GM12864 (cell line): Measurements from ENCODE around the gene DENND1A.

Experiments
- DNase-seq: peaks from one replicate; pipeline ENCODE4 v3.0.0-alpha.2; 2011; ENCODE audit warnings: low read depth
- H3K4me3 ChIP-seq: 2 replicates; pipeline ENCODE4 v1.5.1; 2011; ENCODE audit warnings: mild to moderate bottlenecking, low read depth, low read length, control low read depth
- CTCF ChIP-seq: IDR thresholded peaks from 2 replicates; pipeline ENCODE4 v1.5.1; 2011; ENCODE audit warnings: low read depth, mild to moderate bottlenecking, moderate library complexity, low read length, control low read depth, inconsistent platforms; ENCODE audit errors: missing control alignments

Gene DENND1A

DNA sequence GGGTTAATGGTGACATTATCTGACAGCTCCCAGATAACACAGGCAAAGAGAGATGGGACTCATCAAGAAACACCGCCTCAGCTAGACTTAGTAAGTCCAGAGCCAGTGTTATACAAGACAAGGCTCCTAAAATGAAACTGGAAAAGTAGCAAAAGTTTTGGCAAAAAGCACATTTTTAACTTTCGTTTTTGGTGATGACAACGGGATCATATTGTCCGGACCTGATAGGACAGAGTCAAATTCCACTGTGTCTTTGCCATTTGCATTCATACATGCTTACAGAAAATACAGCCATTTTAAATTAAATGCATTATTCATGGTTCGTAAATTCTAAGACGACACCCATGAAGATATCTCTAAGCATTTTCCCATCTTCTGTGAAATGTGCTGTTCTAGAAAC is 421.9 kb downstream of the DENND1A start:
- DNase-seq: no peak
- TF ChIP-seq CTCF: no peak
- H3K4me3 ChIP-seq: no peak overlapping the region

- H3K4me3 ChIP-seq: no peak overlapping the region
- no peak for TF ChIP-seq CTCF
These were observed 424.4 kb downstream of the DENND1A start for GRCh38 chr9:123505496-123505895.

GRCh38 chr9:123500336-123500735 is 429.6 kb downstream of the DENND1A start:
- no peak for DNase-seq
- TF ChIP-seq CTCF: no peak
- H3K4me3 ChIP-seq: no peak overlapping the region

More at GRCh38 chr9:123505496-123505895, 424.4 kb downstream of the DENND1A start:
- no peak for DNase-seq

DNA sequence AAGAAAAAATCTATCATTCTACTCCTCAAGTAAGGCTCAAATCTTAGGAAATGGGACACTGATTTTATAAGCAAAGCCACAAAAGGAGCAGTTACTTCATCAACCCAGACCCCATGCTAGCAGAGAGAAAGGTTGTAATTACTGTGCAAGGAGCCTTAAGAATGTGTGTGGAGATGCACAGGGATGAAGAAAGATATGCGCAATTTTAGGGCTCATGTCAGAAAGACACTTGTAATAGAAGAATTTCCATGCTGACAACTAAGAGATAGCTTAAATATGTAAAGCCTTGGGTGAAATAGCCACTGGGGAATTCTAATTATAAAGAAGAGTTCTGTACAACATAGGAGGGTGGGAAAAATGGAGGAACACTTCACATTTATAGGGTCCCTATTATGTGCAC is 432.1 kb downstream of the DENND1A start:
- no peak for TF ChIP-seq CTCF
- DNase-seq: no peak
- H3K4me3 ChIP-seq: no peak overlapping the region

DNA sequence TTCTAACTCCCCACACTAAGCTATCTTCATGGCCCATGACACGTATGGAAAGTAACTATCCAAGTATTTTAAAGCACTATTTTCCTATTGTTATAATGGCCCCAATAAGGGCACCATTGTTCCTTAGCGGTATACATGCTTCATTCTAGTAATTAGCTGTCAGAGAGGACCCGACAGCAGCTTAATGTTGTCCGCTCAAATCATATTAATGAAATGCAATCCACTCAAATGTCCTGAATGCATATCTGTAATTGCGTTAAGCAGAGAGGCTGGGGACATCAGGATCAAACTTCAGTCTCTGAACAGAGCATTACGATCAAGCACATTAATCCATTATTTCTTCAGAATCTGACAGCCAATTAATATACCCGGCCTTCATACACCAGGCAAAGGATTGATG is 434.2 kb downstream of the DENND1A start:
- H3K4me3 ChIP-seq: no peak overlapping the region
- TF ChIP-seq CTCF: no peak
- DNase-seq: no peak

DNA sequence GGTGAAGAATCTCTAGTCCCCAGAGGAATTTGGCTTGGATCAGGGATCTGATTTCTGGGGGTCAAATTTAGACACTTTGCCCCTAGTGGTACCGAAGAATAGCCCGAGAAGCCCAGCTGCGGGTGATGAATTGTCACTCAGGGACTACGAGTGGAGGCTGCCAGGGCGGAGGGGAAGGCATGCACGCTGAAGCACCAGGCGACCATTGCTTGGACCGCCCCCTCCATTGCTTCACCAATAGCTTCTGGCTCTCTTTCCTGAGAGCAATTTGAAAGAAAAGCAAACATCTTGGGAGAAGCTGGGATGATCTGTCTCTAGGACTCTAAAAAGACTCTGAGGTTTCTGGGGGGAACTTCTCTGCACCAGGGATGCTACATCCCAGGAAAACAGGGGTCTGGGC is 436.3 kb downstream of the DENND1A start:
- no peak for DNase-seq
- H3K4me3 ChIP-seq: no peak overlapping the region
- no peak for TF ChIP-seq CTCF

DNA sequence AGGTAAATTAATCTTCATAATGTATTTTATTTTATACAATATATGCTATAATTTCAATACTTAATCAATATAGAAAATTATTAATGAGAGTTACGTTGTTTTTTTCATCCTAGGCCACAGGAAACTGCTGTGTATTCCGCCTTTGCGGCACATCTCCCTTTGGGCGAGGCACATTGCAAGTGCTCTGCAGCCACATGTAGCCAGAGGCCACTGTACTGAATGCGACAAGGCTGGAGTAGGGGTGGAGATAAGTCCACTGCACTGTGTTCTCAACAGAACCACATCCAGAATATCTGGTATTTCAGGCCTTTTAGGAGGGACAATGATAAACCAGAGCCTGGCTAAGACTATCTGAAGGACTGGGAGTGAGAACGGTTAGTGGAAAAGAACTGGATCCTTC is 439.2 kb downstream of the DENND1A start:
- no peak for TF ChIP-seq CTCF
- no peak overlapping the region for H3K4me3 ChIP-seq
- DNase-seq: no peak
